Measurements from ENCODE around the gene PLXNC1.

Gene PLXNC1

DNA sequence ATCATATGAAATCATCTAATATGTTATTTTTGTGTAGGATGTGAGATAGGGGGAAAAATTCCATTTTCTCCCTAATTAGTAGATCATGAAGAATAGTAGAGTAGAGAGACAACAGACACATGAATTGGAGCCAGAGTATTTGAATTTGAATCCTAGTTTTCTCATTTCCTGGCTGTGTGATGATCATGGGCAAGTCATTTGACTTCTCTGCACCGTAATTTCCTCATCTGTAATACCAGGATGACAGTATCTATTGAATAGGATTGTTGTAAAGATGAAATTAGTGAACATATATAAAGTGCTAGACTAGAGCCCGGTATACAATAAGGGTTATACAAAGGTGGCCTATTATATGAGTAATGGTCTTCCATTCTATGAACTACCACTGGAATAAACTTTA is 32.2 kb upstream of the PLXNC1 start:
- no peak overlapping the region for H3K4me3 ChIP-seq (replicated peaks in 1 of 2; ENCODE audit: low read depth in 2 of 2, low read length in 2 of 2)
- TF ChIP-seq, protein P1, sequence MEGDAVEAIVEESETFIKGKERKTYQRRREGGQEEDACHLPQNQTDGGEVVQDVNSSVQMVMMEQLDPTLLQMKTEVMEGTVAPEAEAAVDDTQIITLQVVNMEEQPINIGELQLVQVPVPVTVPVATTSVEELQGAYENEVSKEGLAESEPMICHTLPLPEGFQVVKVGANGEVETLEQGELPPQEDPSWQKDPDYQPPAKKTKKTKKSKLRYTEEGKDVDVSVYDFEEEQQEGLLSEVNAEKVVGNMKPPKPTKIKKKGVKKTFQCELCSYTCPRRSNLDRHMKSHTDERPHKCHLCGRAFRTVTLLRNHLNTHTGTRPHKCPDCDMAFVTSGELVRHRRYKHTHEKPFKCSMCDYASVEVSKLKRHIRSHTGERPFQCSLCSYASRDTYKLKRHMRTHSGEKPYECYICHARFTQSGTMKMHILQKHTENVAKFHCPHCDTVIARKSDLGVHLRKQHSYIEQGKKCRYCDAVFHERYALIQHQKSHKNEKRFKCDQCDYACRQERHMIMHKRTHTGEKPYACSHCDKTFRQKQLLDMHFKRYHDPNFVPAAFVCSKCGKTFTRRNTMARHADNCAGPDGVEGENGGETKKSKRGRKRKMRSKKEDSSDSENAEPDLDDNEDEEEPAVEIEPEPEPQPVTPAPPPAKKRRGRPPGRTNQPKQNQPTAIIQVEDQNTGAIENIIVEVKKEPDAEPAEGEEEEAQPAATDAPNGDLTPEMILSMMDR (IDR thresholded peaks at IDR 0.05; ENCODE audit: low read depth, low read length): no peak
- no peak for DNase-seq (ENCODE audit: low read depth in 2 of 2)

DNA sequence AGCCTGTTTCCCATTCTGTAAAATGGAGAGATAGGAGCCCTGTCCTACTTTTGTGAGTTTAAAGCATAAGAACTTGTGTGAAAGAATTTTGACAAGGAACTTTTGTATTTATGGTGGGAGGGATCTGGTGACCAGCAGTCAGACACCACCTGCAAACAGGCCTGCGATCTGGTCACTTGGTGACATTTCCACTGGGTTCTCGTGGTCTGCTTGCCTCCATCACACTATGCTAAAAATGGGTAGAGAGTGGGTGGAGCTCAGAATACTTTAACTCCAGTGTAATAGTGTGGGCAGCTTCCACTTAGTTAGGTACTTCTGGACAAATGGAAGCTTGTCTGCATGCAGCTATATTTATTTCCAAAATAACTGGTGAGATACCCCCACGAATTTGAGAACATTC is 26.5 kb upstream of the PLXNC1 start:
- TF ChIP-seq, protein P1 (IDR thresholded peaks at IDR 0.05; ENCODE audit: low read depth, low read length): no peak
- no peak for DNase-seq (ENCODE audit: low read depth in 2 of 2)
- H3K4me3 ChIP-seq (replicated peaks in 1 of 2; ENCODE audit: low read depth in 2 of 2, low read length in 2 of 2): no peak overlapping the region

DNA sequence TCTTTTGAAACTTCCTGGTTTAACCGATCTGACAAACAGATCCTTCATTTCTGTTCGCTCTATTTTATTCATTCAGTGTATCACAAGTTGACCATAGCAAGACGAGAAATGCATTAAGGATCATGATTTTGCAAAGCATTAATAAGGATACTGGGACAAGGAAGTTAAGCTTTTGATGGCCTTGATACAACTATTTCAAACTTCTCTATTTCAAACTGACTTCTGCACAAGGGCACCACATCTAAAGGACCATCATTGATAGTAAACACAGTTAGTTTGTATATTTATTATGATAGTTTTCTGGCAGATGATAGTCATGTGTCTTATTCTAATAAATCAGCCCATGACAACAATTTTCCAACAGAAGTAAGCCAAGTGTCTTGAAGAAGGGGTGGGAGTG is 25.8 kb upstream of the PLXNC1 start:
- DNase-seq (ENCODE audit: low read depth in 2 of 2): no peak
- TF ChIP-seq, protein P1 (IDR thresholded peaks at IDR 0.05; ENCODE audit: low read depth, low read length): no peak
- H3K4me3 ChIP-seq (replicated peaks in 1 of 2; ENCODE audit: low read depth in 2 of 2, low read length in 2 of 2): no peak overlapping the region

DNA sequence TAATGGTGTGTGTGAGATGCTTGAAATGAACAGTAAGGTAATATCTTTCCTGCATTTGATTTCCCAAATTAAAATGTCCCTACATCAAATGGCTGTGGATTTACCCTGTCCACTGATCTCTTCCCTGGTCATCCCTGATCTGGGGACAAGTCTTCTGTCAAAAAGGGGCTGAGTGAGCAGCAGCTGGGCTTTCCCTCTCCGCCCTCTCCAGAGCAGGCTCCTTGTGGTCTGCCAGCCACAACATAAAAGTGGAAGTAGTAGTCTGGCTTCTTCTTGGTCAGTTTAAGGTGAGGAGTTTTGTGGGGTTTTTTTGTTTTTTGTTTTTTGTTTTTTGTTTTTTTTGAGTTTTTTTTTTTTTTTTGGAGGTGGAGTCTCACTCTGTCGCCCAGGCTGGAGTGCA is 25.2 kb upstream of the PLXNC1 start:
- no peak overlapping the region for H3K4me3 ChIP-seq (replicated peaks in 1 of 2; ENCODE audit: low read depth in 2 of 2, low read length in 2 of 2)
- no peak for DNase-seq (ENCODE audit: low read depth in 2 of 2)
- TF ChIP-seq, protein P1 (IDR thresholded peaks at IDR 0.05; ENCODE audit: low read depth, low read length): no peak

DNA sequence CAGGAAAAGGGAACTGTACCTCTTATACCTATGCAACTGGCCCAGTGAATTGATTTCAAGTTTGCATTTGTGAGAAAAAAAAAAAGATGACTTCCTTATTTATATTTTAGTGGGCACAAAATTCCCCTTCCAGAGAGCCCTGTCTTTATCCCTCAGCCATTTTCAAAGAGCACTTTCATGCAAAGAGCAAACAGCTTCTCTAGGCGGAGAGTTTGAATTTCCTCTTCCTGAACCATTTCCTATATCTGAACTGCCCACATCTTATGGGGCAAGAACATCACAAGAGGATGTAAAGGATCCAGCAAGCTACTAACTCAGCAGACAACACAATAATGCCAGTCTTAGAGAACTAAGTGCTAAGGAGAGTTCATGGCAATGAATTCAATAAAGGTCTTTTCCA is 22.3 kb upstream of the PLXNC1 start:
- DNase-seq (ENCODE audit: low read depth in 2 of 2): no peak
- TF ChIP-seq, protein P1 (IDR thresholded peaks at IDR 0.05; ENCODE audit: low read depth, low read length): no peak
- H3K4me3 ChIP-seq (replicated peaks in 1 of 2; ENCODE audit: low read depth in 2 of 2, low read length in 2 of 2): no peak overlapping the region

DNA sequence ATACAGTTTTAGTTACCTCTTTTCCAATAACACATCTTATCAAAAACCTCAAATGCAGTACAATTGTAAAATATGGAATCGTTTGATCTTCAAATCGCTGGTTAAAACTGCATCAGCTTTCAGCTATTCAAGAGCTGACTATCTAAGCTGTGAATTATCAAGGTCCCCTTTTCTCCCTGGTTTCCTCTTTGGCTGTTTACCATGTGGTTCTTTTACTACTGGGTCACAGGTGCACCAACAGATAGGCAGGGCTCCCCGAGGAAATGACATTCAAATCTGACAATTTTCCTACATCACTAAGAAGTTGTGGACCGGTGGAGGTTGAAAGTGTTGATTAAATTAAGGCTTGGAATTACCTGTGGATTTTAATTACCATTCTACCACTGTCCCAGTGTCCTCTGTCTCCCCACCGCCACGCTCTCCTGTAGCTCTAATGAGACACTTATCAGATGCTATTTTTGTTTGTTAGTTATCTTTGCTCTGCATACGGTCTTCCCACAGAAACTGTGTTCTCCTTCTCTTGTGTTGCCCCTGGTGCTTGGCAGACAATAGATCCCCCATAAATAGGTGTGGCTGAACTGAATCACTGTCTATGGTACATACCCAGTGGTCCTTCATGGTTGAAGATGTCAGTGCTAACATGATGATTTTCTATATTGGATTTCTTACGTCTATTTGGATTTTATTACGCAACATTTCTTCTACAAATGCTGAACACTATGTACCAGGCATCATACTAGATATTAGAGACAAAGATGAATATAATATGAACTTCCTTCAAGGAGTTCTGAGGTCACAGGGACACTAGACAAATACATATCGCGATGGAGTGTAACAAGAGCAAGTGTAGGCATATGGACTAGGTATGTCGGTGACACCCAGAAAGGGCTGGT is 20.9 kb upstream of the PLXNC1 start:
- TF ChIP-seq, protein P1 (IDR thresholded peaks at IDR 0.05; ENCODE audit: low read depth, low read length): no peak
- no peak for DNase-seq (ENCODE audit: low read depth in 2 of 2)
- H3K4me3 ChIP-seq (replicated peaks in 1 of 2; ENCODE audit: low read depth in 2 of 2, low read length in 2 of 2): no peak overlapping the region
